Measurements from ENCODE around the gene SLAIN2.

GRCh38 chr4:48356355-48356754 is 15.0 kb downstream of the SLAIN2 start:
- TF ChIP-seq POLR2AphosphoS5 (IDR thresholded peaks at IDR 0.05; ENCODE audit: low read depth, low read length) (no peak), SIN3A (IDR thresholded peaks at IDR 0.05; ENCODE audit: borderline replicate concordance, insufficient read depth, low read length) (no peak)

Data from PFSK-1 (cell line).